Neural cell (in vitro differentiated cells): Measurements from ENCODE around the gene PHTF2.

Source experiments
- CTCF ChIP-seq: fragments of 450-650 bp; IDR thresholded peaks from 2 replicates; pipeline ENCODE4 v1.5.1; 2014; ENCODE audit warnings: antibody characterized with exemption, mild to moderate bottlenecking, moderate library complexity; ENCODE audit not compliant: poor library complexity, severe bottlenecking
- EP300 ChIP-seq: fragments of 450-650 bp; conservative IDR thresholded peaks from 2 replicates; pipeline ENCODE4 v1.6.1; 2014; ENCODE audit warnings: antibody characterized with exemption, mild to moderate bottlenecking, moderate library complexity; ENCODE audit not compliant: poor library complexity, severe bottlenecking
- EZH2 ChIP-seq: fragments of 200-600, 300-800 bp; shearing (Covaris generic), sonication (generic); IDR thresholded peaks from 2 replicates; pipeline ENCODE4 v1.6.1; 2014; ENCODE audit warnings: antibody characterized with exemption, low read length, borderline replicate concordance, mild to moderate bottlenecking; ENCODE audit not compliant: insufficient read depth, poor library complexity, severe bottlenecking
- POLR2AphosphoS5 ChIP-seq: IDR thresholded peaks from 2 replicates; pipeline ENCODE4 v1.6.1; 2012
- REST ChIP-seq: IDR thresholded peaks from 2 replicates; pipeline ENCODE4 v1.6.1; 2012; ENCODE audit warnings: borderline replicate concordance
- SMC3 ChIP-seq: fragments of 450-650 bp; conservative IDR thresholded peaks from 2 replicates; pipeline ENCODE4 v1.6.1; 2014; ENCODE audit warnings: antibody characterized with exemption, mild to moderate bottlenecking, moderate library complexity; ENCODE audit not compliant: poor library complexity
- TAF1 ChIP-seq: IDR thresholded peaks from 2 replicates; pipeline ENCODE4 v1.6.1; 2012; ENCODE audit warnings: low read depth

- TF ChIP-seq CTCF (no peak), REST (no peak), EP300 (no peak), POLR2AphosphoS5 (no peak), TAF1 (no peak), EZH2 (no peak), SMC3 (no peak)
Measured at GRCh38 chr7:77752016-77752415, 46.6 kb upstream of the PHTF2 start.
